ENCODE measurements around the gene PRPF19. TPM values are rescaled to one million over a fixed set of nuclear protein-coding genes. Genes with fewer than 3 reads are reported as not detected.

PRPF19 gene
- total RNA-seq, 1 donor from 2014 or later = 36.5 TPM

DNA sequence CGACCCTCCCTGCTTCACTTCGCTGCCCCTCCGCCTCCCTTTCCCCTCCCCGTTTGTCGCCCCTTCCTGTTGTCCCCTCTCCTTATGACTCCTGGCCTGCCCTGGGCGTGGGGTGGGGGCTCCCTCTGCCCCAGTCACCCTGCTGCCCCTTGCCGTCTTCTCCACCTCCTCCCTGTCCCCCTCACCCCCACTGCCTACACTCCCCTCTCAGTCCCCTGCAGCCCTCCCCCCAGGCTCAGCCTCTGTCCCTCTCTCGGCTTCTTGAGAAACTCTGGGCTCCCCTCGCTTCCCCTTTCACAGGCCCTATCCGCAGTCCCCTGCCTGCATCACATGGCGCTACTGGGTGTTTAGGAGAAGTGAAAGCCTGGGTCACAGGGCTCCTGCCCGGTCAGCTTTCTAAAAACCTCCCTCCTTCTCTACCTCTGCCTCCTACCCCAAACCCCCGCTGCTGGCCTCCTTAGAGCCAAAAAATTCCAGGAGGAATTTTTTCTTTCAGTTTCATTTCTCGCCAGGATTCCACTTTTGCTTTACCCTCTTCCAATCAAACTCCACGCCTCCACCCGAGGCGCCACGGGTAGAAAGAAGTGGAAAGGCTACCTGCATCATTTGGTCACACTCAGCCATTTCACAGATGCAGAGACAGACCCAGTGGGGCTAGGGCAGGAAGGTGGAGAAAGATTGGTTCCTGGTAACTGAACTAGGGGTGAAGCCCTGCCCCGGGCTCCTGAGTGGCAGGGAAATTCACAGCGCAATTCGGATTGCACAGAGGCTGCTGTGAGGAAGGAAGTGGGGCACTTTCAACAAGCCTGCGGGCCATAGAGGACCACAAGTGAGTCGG, 45.7 kb upstream of the PRPF19 start, which contains the start of gene SLC15A3:
Gene SLC15A3 (minus strand): TSS at position 273 of the 838 bp plus-strand sequence. CDS start 625 bp downstream, outside the sequence.
- Histone ChIP-seq H3K27ac (replicated peaks) (peak within 1 kb of the TSS; percentile 92), H3K27me3 (ENCODE audit: low read depth) (peaks cover 17% of the 10 kb centered on the region), H3K9me3 (replicated peaks) (no peaks in the 10 kb centered on the region), H3K36me3 (no peaks in the 10 kb centered on the region), H3K4me3 (peak within 1 kb of the TSS; percentile 69), H3K4me1 (peaks cover 46% of the 10 kb centered on the region)
- intact Hi-C loops (cut with micrococcal nuclease) = no loop called here
- TF ChIP-seq, protein P1, sequence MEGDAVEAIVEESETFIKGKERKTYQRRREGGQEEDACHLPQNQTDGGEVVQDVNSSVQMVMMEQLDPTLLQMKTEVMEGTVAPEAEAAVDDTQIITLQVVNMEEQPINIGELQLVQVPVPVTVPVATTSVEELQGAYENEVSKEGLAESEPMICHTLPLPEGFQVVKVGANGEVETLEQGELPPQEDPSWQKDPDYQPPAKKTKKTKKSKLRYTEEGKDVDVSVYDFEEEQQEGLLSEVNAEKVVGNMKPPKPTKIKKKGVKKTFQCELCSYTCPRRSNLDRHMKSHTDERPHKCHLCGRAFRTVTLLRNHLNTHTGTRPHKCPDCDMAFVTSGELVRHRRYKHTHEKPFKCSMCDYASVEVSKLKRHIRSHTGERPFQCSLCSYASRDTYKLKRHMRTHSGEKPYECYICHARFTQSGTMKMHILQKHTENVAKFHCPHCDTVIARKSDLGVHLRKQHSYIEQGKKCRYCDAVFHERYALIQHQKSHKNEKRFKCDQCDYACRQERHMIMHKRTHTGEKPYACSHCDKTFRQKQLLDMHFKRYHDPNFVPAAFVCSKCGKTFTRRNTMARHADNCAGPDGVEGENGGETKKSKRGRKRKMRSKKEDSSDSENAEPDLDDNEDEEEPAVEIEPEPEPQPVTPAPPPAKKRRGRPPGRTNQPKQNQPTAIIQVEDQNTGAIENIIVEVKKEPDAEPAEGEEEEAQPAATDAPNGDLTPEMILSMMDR (IDR thresholded peaks at IDR 0.05; ENCODE audit: borderline replicate concordance) = no peak
- DNase-seq = peak; percentile 71

DNA sequence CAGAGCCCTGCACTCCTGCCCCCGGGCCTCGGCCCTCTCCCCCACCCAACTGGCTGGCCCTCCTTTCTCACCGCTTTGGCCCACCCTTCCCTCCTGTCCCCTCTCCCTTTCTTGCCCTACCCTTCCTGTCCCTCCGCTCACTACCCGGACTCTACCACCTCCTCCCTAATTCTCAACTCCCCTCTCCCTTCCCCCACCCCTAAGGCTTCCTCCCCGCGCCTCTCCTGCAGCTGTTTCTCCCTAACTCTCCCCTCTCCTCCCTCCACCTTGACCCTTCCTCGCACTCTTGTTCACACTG, 45.2 kb upstream of the PRPF19 start:
- H3K4me1 ChIP-seq = peaks cover 46% of the 10 kb centered on the region
- TF ChIP-seq, protein P1 (IDR thresholded peaks at IDR 0.05; ENCODE audit: borderline replicate concordance) = no peak
- intact Hi-C loops (cut with micrococcal nuclease) = no loop called here
- no peaks in the 10 kb centered on the region for H3K9me3 ChIP-seq (replicated peaks)
- H3K36me3 ChIP-seq = peaks cover 4% of the 10 kb centered on the region
- DNase-seq = no peak
- H3K4me3 ChIP-seq = peak overlapping the region; percentile 69
- H3K27me3 ChIP-seq (ENCODE audit: low read depth) = peaks cover 17% of the 10 kb centered on the region
- peak overlapping the region; percentile 92 for H3K27ac ChIP-seq (replicated peaks)

DNA sequence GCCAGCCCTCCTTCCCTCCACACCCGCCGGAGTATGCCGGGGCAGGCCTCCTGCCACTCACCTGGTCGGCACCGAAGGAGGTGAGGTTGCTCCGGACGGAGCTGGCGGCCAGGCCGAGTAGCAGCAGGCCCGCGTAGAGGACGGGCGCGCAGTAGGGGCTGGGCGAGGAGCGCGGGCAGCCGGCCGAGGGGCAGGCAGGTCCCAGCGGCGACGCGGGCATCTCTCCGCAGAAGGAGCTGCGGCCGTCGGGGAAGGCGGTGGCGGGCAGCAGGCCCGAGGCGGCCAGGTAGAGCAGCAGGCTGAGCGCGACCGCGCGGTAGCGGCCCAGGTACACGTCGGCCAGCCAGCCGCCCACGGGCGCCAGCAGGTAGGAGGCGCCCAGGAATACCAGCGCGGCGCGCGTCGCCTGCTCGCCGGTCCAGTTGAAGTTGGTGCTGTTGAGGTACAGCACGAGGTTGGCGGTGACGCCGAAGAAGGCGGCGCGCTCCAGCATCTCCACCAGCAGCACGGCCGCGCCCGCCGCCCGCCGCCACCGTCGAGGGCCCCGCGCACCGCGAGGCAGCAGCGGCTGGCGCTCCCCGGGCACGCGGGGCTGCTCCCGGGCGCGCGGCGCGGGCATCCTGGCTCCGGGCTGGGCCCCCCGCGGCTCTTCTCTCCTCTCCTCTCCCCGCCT, 44.7 kb upstream of the PRPF19 start:
- peak overlapping the region; percentile 92 for H3K27ac ChIP-seq (replicated peaks)
- DNase-seq = peak; percentile 48
- TF ChIP-seq, protein P1 (IDR thresholded peaks at IDR 0.05; ENCODE audit: borderline replicate concordance) = no peak
- peak overlapping the region; percentile 69 for H3K4me3 ChIP-seq
- peaks cover 17% of the 10 kb centered on the region for H3K27me3 ChIP-seq (ENCODE audit: low read depth)
- intact Hi-C loops (cut with micrococcal nuclease) = no loop called here
- H3K4me1 ChIP-seq = peaks cover 46% of the 10 kb centered on the region
- no peaks in the 10 kb centered on the region for H3K9me3 ChIP-seq (replicated peaks)
- peaks cover 9% of the 10 kb centered on the region for H3K36me3 ChIP-seq

DNA sequence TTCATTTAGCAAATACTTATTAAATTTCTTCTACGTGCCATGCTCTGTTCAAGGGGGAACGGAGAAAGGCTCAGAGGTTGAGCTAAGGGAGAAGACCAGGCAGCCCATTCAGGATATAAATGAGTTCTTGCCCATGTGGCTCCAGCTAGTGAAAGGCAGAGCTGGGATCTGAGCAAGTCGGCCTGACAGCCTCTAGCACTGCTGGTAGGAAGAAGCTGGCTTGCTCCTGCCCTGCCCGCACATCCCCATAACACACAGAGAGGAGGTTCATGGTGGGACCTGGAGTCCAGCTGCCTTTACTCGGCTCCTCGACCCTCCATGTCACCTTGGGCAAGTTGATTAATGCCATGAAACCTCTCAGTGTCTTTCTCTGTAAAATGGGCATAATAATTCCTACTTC, 43.6 kb upstream of the PRPF19 start:
- H3K27ac ChIP-seq (replicated peaks) = peak overlapping the region; percentile 92
- peaks cover 46% of the 10 kb centered on the region for H3K4me1 ChIP-seq
- H3K9me3 ChIP-seq (replicated peaks) = no peaks in the 10 kb centered on the region
- H3K27me3 ChIP-seq (ENCODE audit: low read depth) = peaks cover 17% of the 10 kb centered on the region
- DNase-seq = no peak
- TF ChIP-seq, protein P1 (IDR thresholded peaks at IDR 0.05; ENCODE audit: borderline replicate concordance) = no peak
- H3K4me3 ChIP-seq = peak overlapping the region; percentile 69
- intact Hi-C loops (cut with micrococcal nuclease) = no loop called here
- peaks cover 13% of the 10 kb centered on the region for H3K36me3 ChIP-seq

DNA sequence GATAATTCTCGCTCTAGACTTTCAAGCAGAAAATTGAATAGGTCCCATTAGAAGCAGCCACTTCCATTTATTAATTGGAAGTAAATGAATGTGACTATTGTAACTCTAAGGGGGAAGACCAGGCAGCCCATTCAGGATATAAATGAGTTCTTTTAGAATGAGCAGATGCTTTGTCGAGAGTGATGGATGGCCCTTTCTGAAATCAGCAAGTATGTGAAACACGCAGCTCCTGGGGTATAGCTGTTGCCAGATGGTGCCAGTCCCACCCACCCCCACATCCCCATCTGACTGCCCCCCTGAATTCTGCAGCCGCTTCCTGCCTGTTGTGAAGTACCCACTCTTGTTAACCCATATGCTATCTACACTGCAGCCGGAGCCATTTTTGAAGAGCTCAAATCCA, 41.9 kb upstream of the PRPF19 start:
- intact Hi-C loops (cut with micrococcal nuclease) = no loop called here
- Histone ChIP-seq H3K4me1 (peaks cover 50% of the 10 kb centered on the region), H3K27ac (replicated peaks) (peak overlapping the region; percentile 30), H3K4me3 (no peak overlapping the region), H3K27me3 (ENCODE audit: low read depth) (peaks cover 17% of the 10 kb centered on the region), H3K36me3 (peaks cover 17% of the 10 kb centered on the region), H3K9me3 (replicated peaks) (no peaks in the 10 kb centered on the region)
- TF ChIP-seq, protein P1 (IDR thresholded peaks at IDR 0.05; ENCODE audit: borderline replicate concordance) = no peak
- DNase-seq = no peak
